ENCODE results near the gene SALL2. TPM values are rescaled to one million over a fixed set of nuclear protein-coding genes. Genes with fewer than 3 reads are reported as not detected.

The SALL2 gene
- total RNA-seq, 1 experiment from 2014 or later, result 287 TPM

- peak overlapping the region; percentile 24 for H3K9ac ChIP-seq (ENCODE audit: extremely low read depth, insufficient read length, low read length)
- H3K27ac ChIP-seq (ENCODE audit: insufficient read length, low read depth, low read length), result peak overlapping the region; percentile 99
Measured at GRCh38 chr14:21557084-21557901, 31.1 kb upstream of the SALL2 start.

More at GRCh38 chr14:21557084-21557901, 31.1 kb upstream of the SALL2 start:
- Mint-ChIP-seq H3K4me3 (peak overlapping the region; percentile 9 to 66), H3K36me3 (ENCODE audit: insufficient read depth in 1 of 3, low read depth in 3 of 3) (no peaks in the 10 kb centered on the region), H3K9me3 (no peaks in the 10 kb centered on the region; a peak in 1 of 5 replicates), H3K27ac (peak overlapping the region; percentile 97 to 100 (median 99)), H3K4me1 (peaks cover 36 to 49% of the 10 kb centered on the region in 2 experiments), H3K27me3 (ENCODE audit: low read depth) (no peaks in the 10 kb centered on the region)
- H2BK20ac ChIP-seq (ENCODE audit: low read depth, low read length, poor library complexity, severe bottlenecking), result no peak overlapping the region
- H4K91ac ChIP-seq (ENCODE audit: insufficient read length, low read depth, low read length), result peak overlapping the region; percentile 98
- H3T11ph ChIP-seq (ENCODE audit: low read length), result peak overlapping the region; percentile 78
- H3K79me1 ChIP-seq (ENCODE audit: insufficient read depth, low read depth, low read length, poor library complexity, severe bottlenecking), result no peaks in the 10 kb centered on the region
- peak overlapping the region; percentile 97 for H4K5ac ChIP-seq (ENCODE audit: insufficient read length, low read depth, low read length)
- H2BK15ac ChIP-seq (ENCODE audit: low read depth, low read length), result no peak overlapping the region
- no peaks in the 10 kb centered on the region for H3K9me3 ChIP-seq (ENCODE audit: control insufficient read depth, low read depth, low read length)
- no peak overlapping the region for H2AK5ac ChIP-seq (ENCODE audit: insufficient read length, low read length)
- no CpG with 5 or more reads among the region's 11 CpGs for WGBS (ENCODE audit: extremely low coverage, insufficient read length, low lambda C conversion rate)
- DNase-seq, result peak; percentile 94
- H3K4me1 ChIP-seq (ENCODE audit: insufficient read depth, low read length), result peaks cover 10% of the 10 kb centered on the region
- no peak overlapping the region for H2AFZ ChIP-seq (ENCODE audit: low read length)
- H3K4me2 ChIP-seq (ENCODE audit: insufficient read depth, insufficient read length, low read length), result peak overlapping the region; percentile 53
- no peaks in the 10 kb centered on the region for H3K23me2 ChIP-seq (ENCODE audit: insufficient read length, low read depth, low read length, poor library complexity, severe bottlenecking)
- peak overlapping the region; percentile 34 for H3K56ac ChIP-seq (ENCODE audit: insufficient read length, low read depth, low read length)
- H3K4ac ChIP-seq (ENCODE audit: low read depth, low read length), result peak overlapping the region; percentile 74; the same call in 1 of the 2 replicates
- no peak overlapping the region for H4K8ac ChIP-seq (replicated peaks; ENCODE audit: insufficient read length, low read depth, low read length)
- no peaks in the 10 kb centered on the region for H3K27me3 ChIP-seq (ENCODE audit: insufficient read depth, low read length)
- H3K14ac ChIP-seq (ENCODE audit: insufficient read depth, low read length), result peak overlapping the region; percentile 79; the same call in 1 of the 2 replicates
- TF ChIP-seq CTCF (conservative IDR thresholded peaks at IDR 0.05), result peak; percentile 81
- H2BK120ac ChIP-seq (ENCODE audit: low read depth, low read length, poor library complexity, severe bottlenecking), result peak overlapping the region; percentile 93
- peak overlapping the region; percentile 16 for H2BK12ac ChIP-seq (ENCODE audit: insufficient read length, low read depth, low read length)
- H3K79me2 ChIP-seq (ENCODE audit: insufficient read depth, low read length), result no peaks in the 10 kb centered on the region
- H4K20me1 ChIP-seq (ENCODE audit: control insufficient read depth, insufficient read depth, insufficient read length), result no peaks in the 10 kb centered on the region
- peak overlapping the region; percentile 84 for H3K18ac ChIP-seq (ENCODE audit: insufficient read length, low read depth, low read length)
- peak overlapping the region; percentile 98 for H2BK5ac ChIP-seq (ENCODE audit: insufficient read length, low read length)
- no peak overlapping the region for H3K23ac ChIP-seq (ENCODE audit: insufficient read length, low read depth, low read length)

Data from H9 (cell line).